Measurements from ENCODE around the gene PROC.

Gene PROC

DNA sequence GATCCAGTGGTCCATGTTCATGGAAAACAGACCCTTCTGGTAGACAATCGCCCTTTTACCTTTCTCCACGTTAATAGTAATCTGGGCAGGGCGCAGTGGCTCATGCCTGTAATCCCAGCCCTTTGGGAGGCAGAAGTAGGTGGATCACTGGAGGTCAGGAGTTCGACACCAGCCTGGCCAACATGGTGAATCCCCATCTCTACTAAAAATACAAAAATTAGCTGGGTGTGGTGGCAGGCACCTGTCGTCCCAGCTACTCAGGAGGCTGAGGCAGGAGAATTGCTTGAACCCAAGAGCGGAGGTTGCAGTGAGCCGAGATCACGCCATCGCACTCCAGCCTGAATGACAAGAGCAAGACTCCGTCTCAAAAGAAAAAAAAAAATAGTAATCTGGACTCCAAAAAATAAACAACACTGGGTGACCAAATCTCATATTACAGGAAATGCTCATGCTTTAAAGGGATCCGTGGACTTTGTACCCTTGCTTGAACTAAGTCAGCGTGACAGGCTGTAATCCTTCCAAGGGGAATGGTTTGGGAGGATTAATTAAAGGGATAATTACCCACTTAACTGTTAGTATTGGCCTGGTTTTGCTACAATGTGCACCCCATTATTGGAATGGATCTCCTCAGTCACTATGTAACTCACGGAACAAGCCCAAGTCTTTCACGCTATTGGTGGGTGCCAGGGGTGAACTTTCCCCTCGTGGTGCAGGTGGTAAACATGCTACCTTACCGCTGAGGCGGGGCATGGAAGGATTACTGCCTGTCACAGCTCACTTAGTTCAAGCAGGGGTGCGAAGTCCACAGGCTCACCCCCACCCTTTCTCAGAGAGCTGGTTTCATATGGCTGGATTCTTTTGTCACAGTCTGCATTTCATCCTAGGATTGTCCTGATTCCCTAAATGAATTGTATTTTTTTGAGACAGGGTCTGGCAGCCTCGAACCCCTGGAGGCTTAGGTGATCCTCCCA lies 36.7 kb downstream of the PROC start:
- H3K27ac ChIP-seq = peak overlapping the region; percentile 68
- TF ChIP-seq, protein P1, sequence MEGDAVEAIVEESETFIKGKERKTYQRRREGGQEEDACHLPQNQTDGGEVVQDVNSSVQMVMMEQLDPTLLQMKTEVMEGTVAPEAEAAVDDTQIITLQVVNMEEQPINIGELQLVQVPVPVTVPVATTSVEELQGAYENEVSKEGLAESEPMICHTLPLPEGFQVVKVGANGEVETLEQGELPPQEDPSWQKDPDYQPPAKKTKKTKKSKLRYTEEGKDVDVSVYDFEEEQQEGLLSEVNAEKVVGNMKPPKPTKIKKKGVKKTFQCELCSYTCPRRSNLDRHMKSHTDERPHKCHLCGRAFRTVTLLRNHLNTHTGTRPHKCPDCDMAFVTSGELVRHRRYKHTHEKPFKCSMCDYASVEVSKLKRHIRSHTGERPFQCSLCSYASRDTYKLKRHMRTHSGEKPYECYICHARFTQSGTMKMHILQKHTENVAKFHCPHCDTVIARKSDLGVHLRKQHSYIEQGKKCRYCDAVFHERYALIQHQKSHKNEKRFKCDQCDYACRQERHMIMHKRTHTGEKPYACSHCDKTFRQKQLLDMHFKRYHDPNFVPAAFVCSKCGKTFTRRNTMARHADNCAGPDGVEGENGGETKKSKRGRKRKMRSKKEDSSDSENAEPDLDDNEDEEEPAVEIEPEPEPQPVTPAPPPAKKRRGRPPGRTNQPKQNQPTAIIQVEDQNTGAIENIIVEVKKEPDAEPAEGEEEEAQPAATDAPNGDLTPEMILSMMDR (IDR thresholded peaks at IDR 0.05) = no peak
- no peak for TF ChIP-seq ZFX (IDR thresholded peaks at IDR 0.05; ENCODE audit: borderline replicate concordance)

DNA sequence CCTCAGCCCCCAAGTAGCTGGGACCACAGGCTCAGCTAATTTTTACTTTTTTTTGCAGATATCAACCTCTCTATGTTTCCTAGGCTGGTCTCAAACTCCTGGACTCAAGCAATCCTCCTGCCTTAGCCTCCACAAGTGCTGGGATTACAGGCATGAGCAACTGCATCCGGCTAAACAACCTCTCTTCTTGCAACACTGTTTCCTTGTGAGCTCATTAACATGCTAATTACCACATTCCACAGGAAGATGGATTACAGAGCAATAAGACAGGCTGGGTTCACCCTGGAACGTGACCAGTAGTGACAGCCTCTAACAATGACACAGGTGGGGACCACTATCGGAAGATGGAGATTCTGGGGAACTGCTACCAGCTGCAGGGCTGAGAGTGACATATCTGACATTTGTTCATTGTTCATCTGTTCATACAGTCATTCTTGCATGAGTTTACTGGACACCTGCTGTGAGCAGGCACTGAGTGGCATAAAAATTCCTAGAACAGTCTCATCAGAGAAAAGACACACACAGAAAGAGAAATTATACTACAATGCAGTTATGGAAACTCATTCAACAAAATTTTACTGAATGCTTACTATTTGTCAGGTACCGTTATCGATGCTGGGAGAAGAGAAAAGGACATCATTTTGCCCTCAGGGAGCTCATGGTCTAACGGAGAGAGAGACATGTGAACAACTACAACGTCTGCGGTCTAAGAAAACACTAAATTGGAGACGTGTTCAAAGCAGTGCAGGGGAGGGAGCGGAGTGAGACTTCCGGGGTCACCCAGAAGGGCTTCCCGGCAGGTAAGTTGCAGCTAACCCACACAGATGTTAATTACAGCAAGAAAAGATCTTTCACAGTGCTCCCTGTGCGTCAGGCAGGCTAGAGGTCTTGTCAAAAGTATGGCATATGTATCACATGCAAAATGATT lies 37.6 kb downstream of the PROC start:
- peak overlapping the region; percentile 68 for H3K27ac ChIP-seq
- no peak for TF ChIP-seq ZFX (IDR thresholded peaks at IDR 0.05; ENCODE audit: borderline replicate concordance)
- TF ChIP-seq, protein P1 (IDR thresholded peaks at IDR 0.05) = no peak

DNA sequence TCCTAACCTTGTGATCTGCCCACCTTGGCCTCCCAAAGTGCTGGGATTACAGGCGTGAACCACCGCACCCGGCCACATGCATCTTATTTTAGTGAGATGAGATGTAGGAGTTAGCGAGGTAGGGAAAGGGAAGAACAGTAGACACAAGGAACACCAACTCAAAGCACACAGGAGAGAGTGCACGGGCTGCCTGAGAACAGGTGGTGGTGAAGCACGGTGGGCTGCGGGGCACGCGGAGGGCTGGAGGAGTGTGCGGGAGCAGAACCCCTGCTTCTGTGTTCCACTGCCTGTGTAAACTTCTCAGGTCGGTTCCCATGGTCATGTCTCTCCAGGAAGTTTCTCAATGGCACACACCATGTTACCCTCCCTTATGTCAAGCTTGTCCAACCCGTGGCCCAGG lies 38.7 kb downstream of the PROC start:
- TF ChIP-seq, protein P1 (IDR thresholded peaks at IDR 0.05) = no peak
- no peak for TF ChIP-seq ZFX (IDR thresholded peaks at IDR 0.05; ENCODE audit: borderline replicate concordance)
- H3K27ac ChIP-seq = no peak overlapping the region

DNA sequence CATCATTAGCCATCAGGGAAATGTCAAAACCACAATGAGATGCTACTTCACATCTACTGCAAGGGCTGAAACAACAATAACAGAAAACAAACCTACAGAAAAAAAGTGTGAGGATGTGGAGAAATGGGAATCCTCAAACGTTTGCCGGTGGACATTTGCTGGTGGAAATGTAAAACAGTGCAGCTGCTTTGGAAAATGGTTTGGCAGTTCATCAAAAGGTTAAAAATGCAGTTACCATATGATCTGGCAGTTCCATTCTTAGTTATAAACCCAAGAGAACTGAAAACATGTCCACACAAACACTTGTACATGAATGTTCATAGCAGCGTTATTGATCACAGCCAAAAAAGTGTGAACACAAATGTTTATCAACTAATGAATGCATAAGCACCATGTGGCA lies 44.2 kb downstream of the PROC start:
- H3K27ac ChIP-seq = no peak overlapping the region
- TF ChIP-seq, protein P1 (IDR thresholded peaks at IDR 0.05) = no peak
- no peak for TF ChIP-seq ZFX (IDR thresholded peaks at IDR 0.05; ENCODE audit: borderline replicate concordance)

DNA sequence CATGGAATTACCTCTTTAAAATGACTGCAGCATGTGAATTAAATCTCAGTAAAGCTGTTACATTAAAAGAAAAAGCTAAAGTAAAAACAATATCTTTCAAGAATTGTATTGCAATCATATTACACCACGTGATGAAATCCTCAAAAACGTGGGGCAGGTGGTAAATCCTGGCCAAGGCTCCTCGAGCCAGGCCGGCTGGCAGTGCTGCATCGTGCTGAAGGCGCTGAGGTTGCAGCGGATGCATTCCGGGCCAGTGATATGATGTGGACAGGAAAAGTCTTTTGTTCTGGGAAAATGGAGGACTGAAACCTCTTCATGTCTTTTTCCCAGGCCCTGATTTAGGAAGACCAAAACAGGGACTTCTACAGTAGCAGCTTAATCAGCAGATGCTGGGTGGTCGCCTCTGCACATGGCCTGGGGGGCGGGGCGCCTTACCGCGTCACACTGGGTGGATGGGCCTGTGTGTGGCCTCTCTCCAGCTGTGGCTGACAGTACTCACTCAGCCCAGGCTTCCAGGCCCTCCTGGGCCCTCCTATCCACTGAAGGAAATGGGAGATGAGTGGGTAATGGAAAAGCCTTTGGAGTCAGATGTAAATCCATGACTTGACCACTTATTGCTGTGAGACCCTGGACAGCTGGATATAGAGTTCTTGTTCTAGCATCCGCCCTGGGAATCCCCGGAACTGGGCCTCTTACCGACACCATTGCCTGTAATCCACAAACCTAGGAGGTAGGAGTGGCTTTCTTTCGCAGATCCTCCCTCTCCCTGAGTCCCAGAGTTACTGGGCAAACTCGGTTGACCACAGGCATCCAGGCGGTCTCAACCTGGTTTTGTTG lies 45.1 kb downstream of the PROC start:
- no peak overlapping the region for H3K27ac ChIP-seq
- no peak for TF ChIP-seq ZFX (IDR thresholded peaks at IDR 0.05; ENCODE audit: borderline replicate concordance)
- TF ChIP-seq, protein P1 (IDR thresholded peaks at IDR 0.05) = no peak

DNA sequence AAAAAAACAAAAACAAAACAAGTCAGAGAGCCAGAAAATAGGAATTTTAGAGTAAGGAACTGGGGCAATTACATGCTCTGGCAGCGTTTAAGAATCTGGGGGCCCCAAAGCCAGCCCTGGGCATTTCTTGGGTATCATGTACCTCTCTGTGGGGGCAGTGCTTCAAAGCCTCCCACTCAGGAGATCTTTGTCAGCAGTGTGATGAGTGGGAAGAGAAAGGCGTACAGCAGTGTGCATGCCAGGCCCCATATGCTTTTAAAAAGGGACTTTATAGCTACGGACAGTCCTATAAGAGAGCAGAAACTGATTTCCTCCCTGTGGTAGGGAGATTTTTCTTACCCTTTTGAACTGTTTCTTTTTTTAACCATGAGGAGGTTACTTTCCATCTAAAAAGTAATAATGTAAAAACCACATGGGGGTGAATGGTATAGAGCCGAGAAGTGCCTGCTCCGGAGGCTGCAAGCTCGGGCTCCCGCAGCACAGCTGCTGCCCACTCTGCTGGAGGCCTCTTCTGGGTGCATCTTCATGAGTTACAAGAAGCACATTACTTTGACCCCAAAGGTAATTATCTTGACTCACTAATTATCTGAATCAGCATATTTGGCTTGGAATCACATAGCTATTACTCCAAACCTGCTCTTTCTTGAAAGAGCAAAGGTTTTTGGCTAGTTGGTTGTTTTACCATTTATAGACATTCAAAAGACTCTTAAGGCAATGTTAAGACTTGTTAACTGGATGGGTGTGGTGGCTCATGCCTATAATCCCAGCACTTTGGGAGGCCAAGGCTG lies 46.4 kb downstream of the PROC start:
- no peak overlapping the region for H3K27ac ChIP-seq
- TF ChIP-seq, protein P1 (IDR thresholded peaks at IDR 0.05) = no peak
- no peak for TF ChIP-seq ZFX (IDR thresholded peaks at IDR 0.05; ENCODE audit: borderline replicate concordance)

Data from 22Rv1 (cell line).